Activated naive CD4-positive, alpha-beta T cell treated with anti-CD3 and anti-CD28 coated beads, Interleukin-2, amount 50 U/mL, for 16 hours (primary cell): Measurements from ENCODE around the gene ING4.
"Not testable (repeated sequence)": the region's sequence is repeated elsewhere in the genome, so short reads cannot be mapped to it uniquely, and the experiment has no call there.

Source experiments
- DNase-seq: peaks from one replicate; pipeline ENCODE4 v3.0.0-alpha.2; 2020

Gene ING4

DNA sequence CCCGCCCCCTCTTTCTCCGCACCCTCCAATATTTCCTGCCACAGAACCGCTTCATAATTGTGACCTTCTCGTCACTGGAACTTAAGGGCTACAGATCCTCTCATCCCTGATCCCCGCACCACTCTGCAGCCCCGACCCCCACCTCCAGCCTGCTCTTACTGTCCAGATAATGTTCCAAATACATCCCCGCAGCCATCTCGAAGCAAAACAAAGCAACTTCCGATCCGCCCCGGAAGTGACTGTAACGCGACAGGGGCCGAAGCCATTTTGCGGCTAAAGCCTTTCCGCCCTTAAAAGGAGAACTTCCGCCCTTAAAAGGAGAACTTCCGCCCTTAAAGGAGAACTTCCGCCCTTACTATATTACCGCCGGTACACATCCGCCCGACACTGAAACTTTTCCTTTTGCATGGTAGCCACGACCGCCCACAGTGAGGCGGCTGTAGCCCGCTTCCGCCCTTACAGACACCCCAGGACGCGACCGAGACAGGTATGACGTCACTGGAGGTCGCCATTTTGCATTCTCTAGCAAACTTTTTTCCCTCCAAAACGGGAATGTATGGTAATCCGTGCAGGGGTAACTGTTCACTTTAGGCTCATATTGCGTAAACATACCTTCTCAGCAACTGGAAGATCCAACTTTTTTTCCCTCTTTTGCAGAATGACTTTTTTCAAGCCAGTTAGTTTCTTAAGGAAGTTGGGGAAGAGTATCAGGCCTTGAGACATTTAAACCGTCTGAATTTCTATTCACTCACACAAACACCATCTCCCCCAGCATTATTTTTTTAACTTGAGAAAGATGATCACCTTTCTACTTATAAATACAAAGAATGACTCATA is at the start of gene ING4:
TSS of gene ING4 (minus strand) at position 214 of the 837 bp plus-strand sequence. CDS start at position 196, 18 bp downstream.
- peak; percentile 94 for DNase-seq

DNA sequence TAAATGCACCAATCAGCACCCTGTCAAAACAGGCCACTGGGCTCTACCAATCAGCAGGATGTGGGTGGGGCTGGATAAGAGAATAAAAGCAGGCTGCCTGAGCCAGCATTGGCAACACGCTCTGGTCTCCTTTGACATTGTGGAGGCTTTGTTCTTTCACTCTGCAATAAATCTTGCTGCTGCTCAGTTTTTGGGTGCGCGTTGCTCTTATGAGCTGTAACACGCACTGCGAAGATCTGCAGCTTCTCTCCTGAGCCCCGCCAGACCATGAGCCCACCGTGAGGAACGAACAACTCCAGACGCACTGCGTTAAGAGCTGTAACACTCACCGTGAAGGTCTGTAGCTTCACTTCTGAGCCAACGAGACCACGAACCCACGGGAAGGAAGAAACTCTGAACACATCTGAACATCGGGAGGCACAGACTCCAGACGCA is 46.1 kb upstream of the ING4 start:
- DNase-seq: no peak

DNA sequence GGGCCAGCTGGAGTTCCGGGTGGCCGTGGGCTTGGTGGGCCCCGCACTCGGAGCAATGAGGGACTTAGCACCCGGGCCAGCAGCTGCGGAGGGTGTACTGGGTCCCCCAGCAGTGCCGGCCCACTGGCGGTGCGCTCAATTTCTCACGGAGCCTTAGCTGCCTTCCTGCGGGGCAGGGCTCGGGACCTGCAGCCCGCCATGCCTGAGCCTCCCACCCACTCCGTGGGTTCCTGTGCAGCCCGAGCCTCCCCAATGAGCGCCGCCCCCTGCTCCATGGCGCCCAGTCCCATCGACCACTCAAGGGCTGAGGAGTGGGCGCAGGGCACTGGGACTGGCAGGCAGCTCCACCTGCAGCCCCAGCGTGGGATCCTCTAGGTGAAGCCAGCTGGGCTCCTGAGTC is 45.4 kb upstream of the ING4 start:
- not testable (repeated sequence) for DNase-seq

- DNase-seq: no peak
Observed at GRCh38 chr12:6703631-6704030, 40.7 kb upstream of the ING4 start.

DNA sequence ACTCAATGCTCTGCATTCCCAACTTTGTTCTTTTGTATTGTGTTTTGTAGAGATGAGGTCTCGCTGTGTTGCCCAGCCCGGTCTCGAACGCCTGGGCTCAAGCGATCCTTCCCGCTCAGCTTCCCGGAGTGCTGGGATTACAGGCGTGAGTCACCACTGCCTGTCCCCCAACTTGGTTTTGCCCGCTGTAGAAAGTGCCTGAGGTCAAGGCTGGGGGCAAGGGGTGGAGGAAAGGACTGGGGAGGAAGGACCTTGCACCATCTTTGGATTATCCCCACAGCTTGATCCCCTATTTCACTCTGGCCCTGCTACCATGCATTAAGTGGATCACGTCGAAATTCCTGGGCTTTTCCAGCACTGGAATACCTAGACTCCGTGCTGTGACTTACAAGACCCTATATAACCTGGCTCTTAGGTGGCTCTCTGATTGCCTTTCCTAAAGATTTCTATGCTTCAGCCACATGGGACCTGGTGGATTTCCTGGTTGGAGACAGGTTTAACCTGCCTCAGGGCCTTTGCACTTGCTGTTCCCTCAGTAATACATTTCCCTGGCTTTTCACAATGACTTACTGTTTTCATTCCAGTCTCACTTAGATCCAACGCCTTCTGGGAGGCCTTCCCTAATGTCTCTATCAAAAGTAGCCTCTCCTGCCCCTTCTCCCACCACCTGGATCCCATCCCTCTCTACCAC is 38.3 kb upstream of the ING4 start:
- no peak for DNase-seq

GRCh38 chr12:6700646-6701051 is 37.7 kb upstream of the ING4 start, which contains the start of gene PIANP:
PIANP (minus strand) TSS chr12:6700815; CDS start chr12:6698061, 2,754 bp downstream.
- peak; percentile 69 for DNase-seq

DNA sequence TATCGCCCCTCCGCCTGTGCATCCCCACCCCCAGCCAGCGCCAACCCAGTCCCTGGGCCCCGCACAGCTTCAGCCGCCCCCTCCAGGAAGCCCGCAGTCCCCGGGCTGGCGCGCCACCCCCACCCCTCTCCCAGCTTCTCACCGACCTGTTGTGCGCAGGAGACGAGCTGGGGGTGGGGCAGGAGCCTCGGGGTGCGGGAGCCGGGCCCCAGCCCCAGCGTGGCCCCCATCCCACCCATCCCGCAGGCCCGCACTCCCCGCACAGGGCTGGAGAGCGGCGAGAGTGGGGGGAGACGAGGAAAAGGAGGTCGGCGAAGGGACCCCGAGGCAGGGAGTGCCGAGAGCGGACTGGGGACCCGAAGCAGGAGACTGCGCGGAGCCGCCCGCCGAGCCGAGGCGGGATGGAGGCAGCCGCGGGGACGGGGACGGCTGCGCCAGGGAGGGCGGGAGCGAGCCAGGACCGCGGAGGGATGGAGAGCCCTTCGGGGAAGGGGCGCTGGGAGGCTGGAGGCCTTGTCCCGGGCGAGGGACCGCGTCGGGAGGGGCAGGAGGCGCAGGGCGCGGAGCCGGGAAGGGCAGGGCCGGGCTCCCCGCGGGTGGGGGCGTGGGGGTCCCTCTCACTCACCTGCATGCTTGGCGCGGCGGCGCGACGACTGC is 37.2 kb upstream of the ING4 start:
- peak; percentile 32 for DNase-seq

DNA sequence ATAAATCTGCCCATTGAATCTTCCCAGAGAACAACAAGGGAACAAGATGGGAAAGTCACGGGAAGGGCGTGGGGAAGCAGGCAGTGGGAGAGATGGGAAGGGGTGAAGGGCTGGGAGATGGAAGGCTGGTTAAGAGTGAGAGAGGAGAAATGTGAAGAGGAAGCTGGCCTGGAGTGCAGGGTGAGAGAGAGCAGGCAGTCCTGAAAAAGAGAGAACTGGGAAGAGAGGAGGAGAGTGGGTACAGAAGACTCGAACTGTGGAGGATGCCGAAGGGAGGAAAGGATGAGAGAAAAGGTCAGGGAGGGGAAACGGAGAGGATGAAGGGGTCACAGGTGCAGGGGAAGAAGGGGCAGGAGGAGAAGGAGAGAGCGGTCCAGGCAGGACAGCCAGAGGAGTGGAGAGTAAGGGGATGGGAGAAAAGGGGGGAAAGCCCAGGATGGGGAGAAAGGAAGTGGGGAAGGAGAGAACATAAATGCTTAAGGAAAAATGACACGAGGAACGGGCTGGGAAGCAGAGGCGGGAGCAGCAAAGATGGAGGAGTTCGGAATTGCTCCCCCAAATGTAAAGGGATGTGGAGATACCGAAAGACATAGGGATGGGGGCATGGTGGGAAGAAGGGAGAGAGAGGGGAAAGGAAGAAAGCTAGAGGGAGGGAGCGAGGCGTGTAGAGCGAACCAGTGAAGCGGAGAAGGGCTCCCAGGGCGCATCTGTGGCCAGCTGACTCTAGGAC is 36.5 kb upstream of the ING4 start:
- no peak for DNase-seq

DNA sequence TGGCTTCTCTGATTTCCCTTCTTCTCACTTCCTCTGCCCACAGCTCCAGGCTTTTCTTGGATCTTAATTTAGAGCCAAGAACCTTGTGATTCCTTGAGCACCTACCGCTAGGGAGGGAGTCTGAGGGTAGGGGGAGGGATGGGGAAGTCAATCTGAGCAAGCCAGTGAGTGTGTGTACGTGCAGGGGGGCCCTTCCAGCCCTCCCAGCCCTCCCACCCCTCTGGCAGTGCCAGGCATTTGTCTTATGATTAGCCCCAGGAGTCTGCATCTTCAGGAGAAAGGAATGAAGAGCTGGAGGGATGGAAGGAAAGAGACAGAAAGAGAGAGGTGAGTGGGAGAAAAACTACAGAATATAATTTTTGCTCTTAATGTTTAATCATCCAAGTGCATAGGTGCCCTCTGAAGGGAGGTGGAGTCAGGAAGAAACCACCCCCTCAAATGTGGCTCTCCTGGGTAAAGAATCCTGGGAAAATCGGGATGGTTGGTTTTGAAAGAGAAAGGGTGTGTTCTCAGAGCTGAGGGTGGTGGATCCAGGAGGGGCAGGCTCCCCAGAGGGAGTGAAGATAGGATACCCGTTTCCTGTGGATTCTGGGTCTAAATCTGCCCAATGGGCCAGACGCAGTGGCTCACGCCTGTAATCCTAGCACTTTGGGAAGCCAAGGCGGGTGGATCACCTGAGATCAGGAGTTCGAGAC is 35.6 kb upstream of the ING4 start:
- DNase-seq: no peak

GRCh38 chr12:6697584-6698351 is 34.8 kb upstream of the ING4 start:
- no peak for DNase-seq

GRCh38 chr12:6696690-6697583 is 34.0 kb upstream of the ING4 start:
- no peak for DNase-seq

GRCh38 chr12:6695313-6696045 is 32.6 kb upstream of the ING4 start:
- no peak for DNase-seq

DNA sequence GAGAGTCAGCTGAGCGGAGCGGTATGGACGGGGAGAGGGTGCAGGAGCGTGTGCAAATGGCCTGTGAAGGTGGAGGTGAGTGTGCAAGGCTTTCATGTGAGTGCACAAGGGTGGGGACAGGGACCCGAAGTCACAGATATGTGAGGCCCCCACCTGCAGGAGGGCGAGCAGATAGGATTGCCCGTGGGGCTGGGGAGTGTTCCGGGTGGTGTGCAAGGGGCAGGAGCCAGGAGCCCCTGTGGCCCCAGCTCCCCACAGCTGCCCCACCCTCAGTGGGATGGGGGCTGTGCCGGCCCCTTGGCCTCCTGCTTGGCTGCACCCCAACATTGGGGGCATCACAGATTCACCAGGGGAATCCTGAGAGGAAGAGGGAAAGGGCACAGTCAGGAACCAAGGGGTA is 31.8 kb upstream of the ING4 start:
- no peak for DNase-seq

DNA sequence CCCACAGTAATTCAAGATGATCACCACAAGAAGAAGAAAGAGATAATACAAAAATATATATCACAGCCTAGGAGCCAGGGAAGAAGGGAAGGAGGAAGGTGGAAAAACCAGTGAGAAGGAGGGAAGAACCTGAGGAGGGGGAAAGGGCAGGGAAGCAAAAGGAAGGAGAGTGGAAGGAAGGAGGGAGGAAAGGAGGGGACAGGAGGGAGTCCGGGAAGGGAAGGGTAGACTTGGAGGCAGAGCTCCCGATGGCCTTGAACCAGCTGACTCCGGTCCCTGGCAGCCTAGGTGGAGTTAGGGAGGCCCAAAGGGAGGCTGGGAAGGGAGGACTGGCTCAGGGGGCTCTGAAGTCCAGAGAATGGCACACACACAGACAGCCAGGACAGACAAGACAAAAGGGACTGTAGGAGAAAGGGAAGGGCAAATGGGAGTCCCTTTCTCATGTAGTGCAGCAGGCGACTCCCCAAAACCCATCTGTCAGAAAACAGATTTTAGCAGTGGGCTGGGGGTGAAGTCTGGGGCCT is 31.0 kb upstream of the ING4 start:
- DNase-seq: no peak

DNA sequence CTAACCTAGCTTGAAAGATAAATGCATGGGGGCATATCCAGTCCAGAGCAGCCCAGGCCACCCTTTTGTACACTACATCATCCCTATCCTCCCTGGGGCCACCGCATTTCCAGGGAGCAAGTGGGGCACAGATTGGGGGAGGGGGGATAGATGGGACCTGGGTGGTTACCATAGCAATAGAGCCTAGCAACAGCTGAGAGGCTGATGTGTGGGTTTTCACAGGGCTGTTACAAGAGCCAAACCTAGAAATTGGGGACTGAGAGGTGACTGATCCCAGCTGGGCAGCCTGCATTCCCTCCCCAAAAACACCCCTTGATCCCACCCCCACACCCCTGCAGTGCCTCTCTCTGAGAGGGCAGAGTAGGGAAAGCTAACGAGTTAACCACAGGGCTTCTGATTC is 30.0 kb upstream of the ING4 start:
- DNase-seq: no peak

GRCh38 chr12:6691473-6691872 is 28.6 kb upstream of the ING4 start:
- DNase-seq: no peak

- DNase-seq: peak; percentile 93
Observed at GRCh38 chr12:6688999-6689882, 26.3 kb upstream of the ING4 start, which contains the start of gene ZNF384. ZNF384 (minus strand) TSS chr12:6689375; CDS start chr12:6679520, 9,855 bp downstream.

DNA sequence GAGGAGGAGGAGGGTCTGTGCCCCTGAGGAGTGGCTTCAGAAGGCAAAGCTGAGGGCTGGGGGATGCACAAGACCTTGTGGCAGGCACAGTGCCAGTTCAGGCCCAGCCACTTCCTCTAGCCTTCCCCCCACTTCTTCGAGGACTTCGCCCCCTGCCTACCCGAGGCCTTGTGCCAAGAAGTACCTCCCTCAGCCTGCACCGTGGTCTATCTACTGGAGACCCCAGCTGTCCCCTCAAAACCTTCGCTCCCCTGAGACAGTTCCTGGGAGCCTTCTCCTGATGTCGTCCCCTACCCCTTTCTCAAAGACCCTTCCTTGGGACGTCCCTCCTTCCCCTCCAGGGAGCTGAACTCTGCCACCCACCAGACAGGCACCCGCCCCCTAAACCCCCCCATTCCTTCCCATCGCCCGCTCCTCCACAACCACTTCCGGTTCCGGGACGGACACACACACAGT is 25.7 kb upstream of the ING4 start:
- DNase-seq: peak; percentile 39
